WTC11 (cell line): ENCODE measurements around the gene CCDC74A. TPM values are rescaled to one million over a fixed set of nuclear protein-coding genes. Genes with fewer than 3 reads are reported as not detected.

Experiments
- AFF4 ChIP-seq: sonication (generic); formaldehyde crosslinking; IDR thresholded peaks from 2 replicates; pipeline ENCODE4 v1.8.1; 2023; ENCODE audit warnings: mild to moderate bottlenecking, missing genetic modification reagents, borderline replicate concordance
- CTCF ChIP-seq: fragments of 200-600 bp; IDR thresholded peaks from 2 replicates; pipeline ENCODE4 v1.8.0; 2022; ENCODE audit warnings: antibody characterized with exemption
- ELF4 ChIP-seq: sonication (generic); formaldehyde crosslinking; IDR thresholded peaks from 2 replicates; pipeline ENCODE4 v1.8.1; 2022; ENCODE audit warnings: low read depth, mild to moderate bottlenecking, moderate library complexity, missing genetic modification reagents
- ZNF281 ChIP-seq: sonication (generic); formaldehyde crosslinking; IDR thresholded peaks from 2 replicates; pipeline ENCODE4 v1.8.0; 2023; ENCODE audit warnings: mild to moderate bottlenecking, missing genetic modification reagents
- microRNA-seq: library from miRNA; unstranded; fragments of <30 nt; microRNA quantifications from one replicate; pipeline ENCODE4 v1.2.0, GENCODE V29; 2022; ENCODE audit warnings: borderline number of aligned reads
- total RNA-seq: library from RNA; stranded (reverse); gene quantifications from 3 replicates; pipeline ENCODE4 v1.2.3, GENCODE V29; 2021

The CCDC74A gene
- total RNA-seq, 1 experiment from 2014 or later = 16.7 TPM

GRCh38 chr2:131580187-131580586, 52.5 kb downstream of the CCDC74A start (continued):
- no peak for TF ChIP-seq CTCF
- no peak for TF ChIP-seq AFF4 (CRISPR knock-in tag)
- TF ChIP-seq ELF4 (CRISPR knock-in tag) = no peak
- no peak for TF ChIP-seq ZNF281 (CRISPR knock-in tag)

Small RNA genes lying within 50 kb of the gene (microRNA-seq; reads per million reads assigned to microRNA genes)
- not detected for gene MIR4784

Other genes with a start within 250 kb of the CCDC74A start
- gene RAB6D, start 163.7 kb upstream of the CCDC74A start, total RNA-seq = 0.09 to 0.22 TPM (median 0.14 TPM) in 3 replicates
- 0.25 to 0.28 TPM in 2 of 3 replicates, not detected in the other for gene TUBA3D, start 51.8 kb upstream of the CCDC74A start, total RNA-seq
- gene MZT2A, start 35.5 kb upstream of the CCDC74A start, total RNA-seq = 162 to 179 TPM (median 167 TPM) in 3 replicates